ENCODE measurements around the gene MYORG. TPM values are rescaled to one million over a fixed set of nuclear protein-coding genes. Genes with fewer than 3 reads are reported as not detected.
A peak's percentile ranks its signal among the peaks of the same experiment; 100 is the strongest.

Gene MYORG
- total RNA-seq, 3 donors from 2014 or later: 2.9 to 11.5 (median 6.4) TPM

DNA sequence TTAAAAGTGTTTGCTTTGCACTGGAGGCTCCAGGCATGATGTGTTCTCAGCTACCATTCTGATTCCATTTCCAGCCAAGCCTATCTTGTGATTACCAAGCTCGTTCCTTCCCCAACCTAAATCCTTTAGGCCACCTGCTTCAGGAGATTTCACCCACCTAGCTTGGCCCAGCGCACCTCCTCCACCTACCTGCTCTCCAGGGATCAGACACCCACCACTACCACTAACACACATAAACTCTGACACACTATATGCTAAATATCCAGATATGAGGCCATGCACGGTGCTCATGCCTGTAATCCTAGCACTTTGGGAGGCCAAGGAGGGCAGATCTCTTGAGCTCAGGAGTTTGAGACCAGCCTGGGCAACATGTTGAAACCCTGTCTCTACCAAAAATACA is 2.4 kb downstream of the MYORG start:
- peak overlapping the region in 1 of 2 donors; percentile 80 for H3K27ac ChIP-seq
- TF ChIP-seq, protein P1, sequence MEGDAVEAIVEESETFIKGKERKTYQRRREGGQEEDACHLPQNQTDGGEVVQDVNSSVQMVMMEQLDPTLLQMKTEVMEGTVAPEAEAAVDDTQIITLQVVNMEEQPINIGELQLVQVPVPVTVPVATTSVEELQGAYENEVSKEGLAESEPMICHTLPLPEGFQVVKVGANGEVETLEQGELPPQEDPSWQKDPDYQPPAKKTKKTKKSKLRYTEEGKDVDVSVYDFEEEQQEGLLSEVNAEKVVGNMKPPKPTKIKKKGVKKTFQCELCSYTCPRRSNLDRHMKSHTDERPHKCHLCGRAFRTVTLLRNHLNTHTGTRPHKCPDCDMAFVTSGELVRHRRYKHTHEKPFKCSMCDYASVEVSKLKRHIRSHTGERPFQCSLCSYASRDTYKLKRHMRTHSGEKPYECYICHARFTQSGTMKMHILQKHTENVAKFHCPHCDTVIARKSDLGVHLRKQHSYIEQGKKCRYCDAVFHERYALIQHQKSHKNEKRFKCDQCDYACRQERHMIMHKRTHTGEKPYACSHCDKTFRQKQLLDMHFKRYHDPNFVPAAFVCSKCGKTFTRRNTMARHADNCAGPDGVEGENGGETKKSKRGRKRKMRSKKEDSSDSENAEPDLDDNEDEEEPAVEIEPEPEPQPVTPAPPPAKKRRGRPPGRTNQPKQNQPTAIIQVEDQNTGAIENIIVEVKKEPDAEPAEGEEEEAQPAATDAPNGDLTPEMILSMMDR (IDR thresholded peaks at IDR 0.05): no peak
- TF ChIP-seq POLR2A (IDR thresholded peaks at IDR 0.05): no peak
- H3K4me1 ChIP-seq: peaks cover 0 to 5% of the 10 kb centered on the region in 2 donors
- H3K4me3 ChIP-seq: no peak overlapping the region
- DNase-seq (ENCODE audit: low spot score in 2 of 2): no peak
- intact Hi-C loops (cut with DNase I; ENCODE audit: low total_unique reads): no loop called here
- H3K9me3 ChIP-seq: no peaks in the 10 kb centered on the region
- no peaks in the 10 kb centered on the region for H3K27me3 ChIP-seq
- no peaks in the 10 kb centered on the region for H3K36me3 ChIP-seq

DNA sequence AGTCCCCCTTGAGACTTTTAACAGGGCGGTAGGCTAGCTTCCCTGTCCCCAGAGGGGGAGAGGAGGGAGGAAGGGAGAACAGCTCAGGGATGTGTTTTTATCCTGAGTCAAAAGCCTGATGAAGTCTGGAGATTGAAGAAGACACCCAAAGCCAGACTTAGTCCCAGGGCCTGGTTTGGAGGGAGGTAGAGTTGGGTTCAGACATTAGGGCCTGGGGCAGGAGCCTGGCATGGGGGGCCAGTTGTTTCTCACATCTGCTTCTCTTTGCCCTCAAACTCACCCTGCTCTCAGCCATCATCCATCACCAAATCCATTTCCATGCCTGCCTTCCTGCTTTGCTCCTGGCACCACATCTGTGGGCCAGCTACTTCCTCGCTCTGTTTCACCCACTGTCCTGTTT is 2.9 kb downstream of the MYORG start:
- H3K27me3 ChIP-seq: no peaks in the 10 kb centered on the region
- intact Hi-C loops (cut with DNase I; ENCODE audit: low total_unique reads): no loop called here
- H3K4me1 ChIP-seq: peaks cover 0 to 5% of the 10 kb centered on the region in 2 donors
- H3K27ac ChIP-seq: peak overlapping the region in 1 of 2 donors; percentile 62
- no peak for DNase-seq (ENCODE audit: low spot score in 2 of 2)
- TF ChIP-seq POLR2A (IDR thresholded peaks at IDR 0.05): no peak
- TF ChIP-seq, protein P1 (IDR thresholded peaks at IDR 0.05): no peak
- TF ChIP-seq POLR2AphosphoS5 (IDR thresholded peaks at IDR 0.05): no peak
- H3K9me3 ChIP-seq: no peaks in the 10 kb centered on the region
- H3K4me3 ChIP-seq: no peak overlapping the region
- H3K36me3 ChIP-seq: no peaks in the 10 kb centered on the region

DNA sequence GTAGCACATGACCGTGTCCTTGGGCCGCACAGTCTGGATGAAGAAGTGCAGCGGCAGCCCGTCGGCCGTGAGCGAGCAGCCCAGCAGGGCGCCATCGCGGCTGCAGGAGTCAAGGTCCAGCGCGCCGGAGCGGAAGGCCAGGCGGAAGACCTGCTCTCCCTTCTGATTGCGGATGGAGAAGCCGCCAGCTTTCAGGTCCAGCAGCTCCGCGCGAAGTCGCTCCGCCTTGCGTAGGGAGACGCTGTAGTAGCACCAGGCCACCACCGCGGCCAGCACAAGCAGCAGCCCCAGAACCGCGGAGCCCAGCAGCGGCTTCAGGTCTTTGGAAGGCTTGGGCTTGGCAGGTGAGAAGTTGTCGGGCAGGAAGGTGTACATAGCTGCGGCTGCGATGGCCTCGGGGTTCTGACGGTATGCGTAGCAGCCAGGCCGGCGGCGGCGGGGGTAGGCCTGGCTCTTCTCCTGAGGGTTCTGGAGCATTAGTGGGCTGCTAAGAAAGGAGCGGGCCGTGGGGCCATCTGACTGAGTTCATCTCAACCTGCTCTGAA is 4.2 kb downstream of the MYORG start:
- peaks cover 0 to 5% of the 10 kb centered on the region in 2 donors for H3K4me1 ChIP-seq

DNA sequence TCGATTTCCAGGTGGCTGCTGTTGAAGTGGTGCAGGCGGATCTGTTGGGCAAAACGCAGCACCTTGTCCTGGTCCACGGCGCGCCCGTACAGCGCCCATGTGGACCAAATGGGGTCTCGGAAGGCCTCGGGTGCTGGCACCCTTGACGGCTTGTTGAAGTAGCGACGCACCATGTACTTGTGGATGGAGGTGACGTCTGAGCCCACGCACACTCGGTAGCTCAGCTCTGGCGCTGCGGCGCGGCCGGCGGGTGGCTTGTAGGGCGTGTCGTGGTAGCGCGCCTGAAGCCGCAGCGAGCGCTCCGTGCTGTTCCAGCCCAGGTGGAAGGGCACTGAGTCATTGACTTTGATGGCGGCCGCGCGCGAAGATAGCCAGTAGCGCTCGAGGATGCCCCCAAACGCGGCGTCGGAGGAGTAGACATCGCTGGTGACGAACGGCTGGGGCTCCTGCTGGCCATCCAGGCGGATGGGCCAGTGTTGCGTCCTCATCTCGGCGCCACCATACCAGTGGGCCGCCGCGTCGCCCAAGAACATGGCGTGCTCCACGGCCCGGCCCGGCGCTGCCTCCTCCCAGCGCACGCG is 4.7 kb downstream of the MYORG start:
- DNase-seq (ENCODE audit: low spot score in 2 of 2): no peak
- TF ChIP-seq POLR2AphosphoS5 (IDR thresholded peaks at IDR 0.05) (no peak), POLR2A (IDR thresholded peaks at IDR 0.05) (no peak)
- TF ChIP-seq, protein P1 (IDR thresholded peaks at IDR 0.05): no peak
- Histone ChIP-seq H3K27ac (peak overlapping the region; percentile 62 to 77), H3K9me3 (no peaks in the 10 kb centered on the region), H3K4me3 (peak overlapping the region in 2 of 3 donors; percentile 15 to 53), H3K4me1 (peaks cover 0 to 5% of the 10 kb centered on the region in 2 donors), H3K36me3 (no peaks in the 10 kb centered on the region), H3K27me3 (no peaks in the 10 kb centered on the region)
- intact Hi-C loops (cut with DNase I; ENCODE audit: low total_unique reads): no loop called here

More for the DNA sequence above, 4.2 kb downstream of the MYORG start:
- peak overlapping the region in 2 of 3 donors; percentile 15 to 53 for H3K4me3 ChIP-seq
- DNase-seq (ENCODE audit: low spot score in 2 of 2): peak; percentile 75 to 88
- H3K9me3 ChIP-seq: no peaks in the 10 kb centered on the region
- TF ChIP-seq, protein P1 (IDR thresholded peaks at IDR 0.05): peak in 2 of 3 donors; percentile 38 to 52
- peak in 2 of 3 donors; percentile 30 to 55 for TF ChIP-seq POLR2AphosphoS5 (IDR thresholded peaks at IDR 0.05)
- no peak for TF ChIP-seq POLR2A (IDR thresholded peaks at IDR 0.05)
- H3K27me3 ChIP-seq: no peaks in the 10 kb centered on the region
- intact Hi-C loops (cut with DNase I; ENCODE audit: low total_unique reads): no loop called here
- H3K36me3 ChIP-seq: no peaks in the 10 kb centered on the region
- peak overlapping the region; percentile 62 to 77 for H3K27ac ChIP-seq

All from breast epithelium (tissue), 4 donors.